GM12801 (cell line): ENCODE measurements around the gene OPTN.

Experiments used
- TF ChIP-seq, protein P1 (sequence below): IDR thresholded peaks from one replicate; pipeline ENCODE4 v1.5.1; 2011; ENCODE audit warnings: control low read depth; ENCODE audit not compliant: insufficient read length; ENCODE audit errors: extremely low read depth

The OPTN gene

DNA sequence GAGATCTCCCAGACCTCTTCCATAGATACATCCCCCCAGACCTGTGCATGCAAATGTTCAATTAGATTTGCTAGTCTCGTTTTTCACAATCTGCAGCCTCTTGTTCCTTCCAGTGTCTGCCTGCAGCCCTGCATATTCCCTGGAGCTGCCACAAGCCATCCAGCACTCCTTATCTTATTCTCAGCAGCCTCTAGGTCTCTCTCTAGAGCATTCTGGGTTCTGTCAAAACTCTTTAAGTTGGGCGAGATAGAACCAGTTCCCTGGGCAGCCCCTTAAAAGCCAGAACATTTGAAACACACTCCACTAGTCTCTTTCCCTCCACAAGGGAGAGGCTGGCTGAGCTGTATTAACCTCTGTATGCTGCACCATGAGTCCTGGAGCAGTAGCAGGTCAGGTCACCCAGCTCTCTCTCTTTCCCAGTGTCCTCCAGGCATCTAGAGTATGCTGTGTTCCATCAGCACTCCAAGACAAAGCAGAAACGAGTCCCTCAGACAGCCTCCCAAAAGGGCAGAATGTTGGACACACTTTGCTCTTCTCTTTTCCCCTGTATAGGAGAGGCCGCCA, 40.7 kb downstream of the OPTN start:
- TF ChIP-seq, protein P1, sequence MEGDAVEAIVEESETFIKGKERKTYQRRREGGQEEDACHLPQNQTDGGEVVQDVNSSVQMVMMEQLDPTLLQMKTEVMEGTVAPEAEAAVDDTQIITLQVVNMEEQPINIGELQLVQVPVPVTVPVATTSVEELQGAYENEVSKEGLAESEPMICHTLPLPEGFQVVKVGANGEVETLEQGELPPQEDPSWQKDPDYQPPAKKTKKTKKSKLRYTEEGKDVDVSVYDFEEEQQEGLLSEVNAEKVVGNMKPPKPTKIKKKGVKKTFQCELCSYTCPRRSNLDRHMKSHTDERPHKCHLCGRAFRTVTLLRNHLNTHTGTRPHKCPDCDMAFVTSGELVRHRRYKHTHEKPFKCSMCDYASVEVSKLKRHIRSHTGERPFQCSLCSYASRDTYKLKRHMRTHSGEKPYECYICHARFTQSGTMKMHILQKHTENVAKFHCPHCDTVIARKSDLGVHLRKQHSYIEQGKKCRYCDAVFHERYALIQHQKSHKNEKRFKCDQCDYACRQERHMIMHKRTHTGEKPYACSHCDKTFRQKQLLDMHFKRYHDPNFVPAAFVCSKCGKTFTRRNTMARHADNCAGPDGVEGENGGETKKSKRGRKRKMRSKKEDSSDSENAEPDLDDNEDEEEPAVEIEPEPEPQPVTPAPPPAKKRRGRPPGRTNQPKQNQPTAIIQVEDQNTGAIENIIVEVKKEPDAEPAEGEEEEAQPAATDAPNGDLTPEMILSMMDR = no peak

DNA sequence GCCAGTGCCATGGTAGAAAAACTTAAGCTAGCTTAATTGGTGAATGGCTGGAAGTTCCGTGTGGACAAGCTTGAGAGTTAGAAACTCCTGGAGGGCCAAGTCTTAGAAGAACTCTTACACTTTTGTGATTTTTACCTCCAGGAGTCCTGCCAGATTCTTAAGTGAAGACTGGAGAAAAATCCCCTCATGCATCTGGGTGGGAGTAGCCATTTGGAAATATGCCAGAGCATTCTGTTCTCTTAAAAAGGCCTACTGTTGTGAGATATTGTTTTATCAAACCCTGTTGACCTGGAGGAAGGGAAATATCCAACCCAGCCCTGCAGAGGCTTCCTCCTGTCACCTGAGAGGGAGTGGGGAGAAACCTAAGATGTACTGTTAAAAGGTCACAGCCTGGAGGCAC, 43.8 kb downstream of the OPTN start:
- TF ChIP-seq, protein P1 = no peak

DNA sequence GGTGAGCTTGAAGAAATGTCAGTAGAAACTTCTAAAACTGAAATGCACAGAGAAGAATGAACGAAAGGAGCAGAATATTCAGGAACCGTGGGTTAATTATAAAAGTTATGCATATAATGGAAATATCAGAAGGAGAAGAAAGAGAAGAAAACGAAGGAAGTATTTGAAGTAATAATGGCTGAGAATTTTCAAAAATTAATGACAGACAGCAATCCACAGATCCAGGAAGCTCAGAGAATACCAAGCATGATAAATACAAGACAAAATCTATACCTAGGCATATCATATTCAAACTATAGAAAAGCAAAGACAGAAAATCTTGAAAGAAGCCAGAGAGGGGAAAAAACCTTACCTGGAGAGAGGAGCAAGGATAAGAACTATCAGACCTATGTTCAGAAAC, 44.9 kb downstream of the OPTN start:
- TF ChIP-seq, protein P1 = no peak

DNA sequence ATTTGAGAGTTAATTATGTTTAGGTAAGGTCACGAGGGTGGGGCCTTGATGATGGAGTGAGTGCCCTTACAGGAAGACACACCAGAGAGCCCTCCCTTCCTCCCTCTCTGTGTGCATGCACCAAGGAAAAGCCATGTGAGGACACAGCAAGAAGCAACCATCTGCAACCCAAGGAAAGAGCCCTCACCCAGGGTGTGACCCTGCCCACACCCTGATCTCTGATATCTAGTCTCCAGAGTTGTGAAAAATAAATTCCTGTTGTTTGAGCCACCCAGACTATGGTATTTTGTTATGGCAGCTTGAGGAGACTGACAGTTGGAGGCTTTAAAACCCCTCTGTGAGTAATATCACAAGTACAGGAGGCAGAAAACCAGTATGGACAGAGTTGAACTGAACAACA, 46.4 kb downstream of the OPTN start:
- TF ChIP-seq, protein P1 = no peak

DNA sequence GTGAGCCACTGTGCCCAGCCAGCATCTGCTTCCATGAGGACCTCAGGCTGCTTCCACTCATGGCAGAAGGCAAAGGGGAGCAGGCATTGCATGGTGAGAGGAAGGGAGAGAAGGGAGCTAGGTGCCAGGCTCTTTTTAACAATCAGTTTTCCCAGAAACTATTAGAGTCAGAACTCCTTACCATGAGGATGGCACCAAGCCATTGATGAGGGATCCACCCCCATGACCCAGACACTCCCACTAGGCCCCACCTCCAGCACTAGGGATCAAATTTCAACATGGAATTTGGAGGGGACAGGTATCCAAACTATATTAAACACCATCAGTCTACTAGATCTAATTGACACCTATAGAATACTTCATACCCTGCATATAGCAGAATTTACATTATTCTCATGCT, 47.2 kb downstream of the OPTN start:
- TF ChIP-seq, protein P1 = no peak

DNA sequence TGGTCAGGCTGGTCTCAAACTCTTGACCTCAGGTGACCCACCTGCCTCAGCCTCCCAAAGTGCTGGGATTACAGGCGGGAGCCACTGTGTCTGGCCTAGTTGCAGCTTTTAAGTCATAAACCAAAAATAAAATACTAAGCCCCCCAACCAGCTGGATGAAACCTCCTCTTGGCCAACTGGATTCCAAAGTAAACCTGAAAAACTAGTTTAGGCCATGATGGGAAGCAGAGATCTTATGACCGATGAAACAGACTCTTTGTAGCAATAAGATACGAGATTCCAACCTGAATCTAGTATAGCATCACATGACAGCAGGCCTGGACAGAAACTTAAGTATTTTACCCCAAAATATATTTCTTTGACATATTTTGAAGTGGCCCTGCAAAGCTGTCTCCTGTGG, 52.3 kb downstream of the OPTN start:
- TF ChIP-seq, protein P1 = no peak

DNA sequence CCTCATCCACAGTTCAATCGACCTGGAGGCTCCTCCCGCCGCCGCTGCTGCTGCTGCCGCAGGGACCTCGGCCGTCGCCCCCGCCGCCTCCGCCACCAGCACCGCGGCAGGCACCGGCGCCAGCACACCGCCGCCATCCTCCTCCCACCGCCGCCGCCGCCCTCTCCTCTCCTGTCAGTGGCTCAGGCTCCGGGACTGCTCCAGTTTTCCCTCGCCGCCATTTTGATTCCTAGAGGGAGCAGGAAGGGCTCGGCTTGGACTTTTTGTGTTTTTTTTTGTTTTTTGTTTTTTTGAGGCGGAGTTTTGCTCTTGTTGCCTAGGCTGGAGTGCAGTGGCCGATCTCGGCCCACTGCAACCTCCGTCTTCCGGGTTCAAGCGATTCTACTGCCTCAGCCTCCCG, 58.4 kb downstream of the OPTN start:
- TF ChIP-seq, protein P1 = no peak
